Central memory CD4-positive, alpha-beta T cell (primary cell): ENCODE measurements around the gene FAM78A.
A peak's percentile ranks its signal among the peaks of the same experiment; 100 is the strongest.

Experiments
- DNase-seq: peaks from one replicate; pipeline ENCODE4 v3.0.0; 2022
- total RNA-seq, 3 experiments: gene quantifications; one replicate each; lab custom pipeline; 2026; lab: John Stamatoyannopoulos, UW

FAM78A gene
- total RNA-seq: 40.3 to 183 (median 139) reads per million in 3 experiments

DNA sequence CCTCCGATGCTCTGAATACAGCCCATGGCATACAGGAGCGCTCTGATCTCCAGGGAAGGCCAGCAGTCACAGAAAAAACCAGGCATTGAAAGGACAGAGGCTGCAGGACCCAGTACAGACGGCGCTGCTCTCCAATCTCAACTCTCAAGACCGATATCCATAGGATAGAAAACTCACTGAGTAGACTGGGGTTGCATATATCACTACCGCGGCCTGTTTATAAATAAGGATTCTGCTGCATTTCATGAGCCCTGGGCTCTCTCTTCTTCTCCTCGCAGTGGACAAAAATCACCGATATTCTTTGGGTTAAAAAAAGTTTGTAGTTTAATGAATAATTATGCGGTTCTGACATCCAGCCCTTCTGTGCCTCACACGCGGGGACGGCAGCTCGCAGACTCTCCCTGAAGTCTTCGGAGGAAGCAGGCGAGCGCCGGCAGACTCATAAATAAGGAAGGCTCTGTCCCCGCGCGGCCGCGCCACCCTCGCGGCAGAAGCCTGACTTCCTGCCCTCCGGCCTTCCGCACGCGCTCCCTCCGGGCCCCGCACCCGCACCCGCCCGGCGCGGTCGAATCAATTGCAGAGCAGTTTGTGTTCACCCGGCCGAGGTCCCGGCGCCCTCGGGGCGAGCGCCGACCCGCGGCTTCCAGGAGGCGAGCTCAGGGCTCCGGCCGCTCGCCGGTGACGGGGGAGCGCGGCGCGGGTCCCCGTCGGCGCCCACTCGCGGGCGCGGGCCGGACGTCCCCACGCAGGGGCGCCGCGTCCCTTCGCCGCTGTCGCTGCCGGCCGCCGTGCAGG, at the start of gene FAM78A:
Gene FAM78A (minus strand): TSS at position 417 of the 795 bp plus-strand sequence. CDS start 331 bp downstream, at position 86.
- peak; percentile 34 for DNase-seq

DNA sequence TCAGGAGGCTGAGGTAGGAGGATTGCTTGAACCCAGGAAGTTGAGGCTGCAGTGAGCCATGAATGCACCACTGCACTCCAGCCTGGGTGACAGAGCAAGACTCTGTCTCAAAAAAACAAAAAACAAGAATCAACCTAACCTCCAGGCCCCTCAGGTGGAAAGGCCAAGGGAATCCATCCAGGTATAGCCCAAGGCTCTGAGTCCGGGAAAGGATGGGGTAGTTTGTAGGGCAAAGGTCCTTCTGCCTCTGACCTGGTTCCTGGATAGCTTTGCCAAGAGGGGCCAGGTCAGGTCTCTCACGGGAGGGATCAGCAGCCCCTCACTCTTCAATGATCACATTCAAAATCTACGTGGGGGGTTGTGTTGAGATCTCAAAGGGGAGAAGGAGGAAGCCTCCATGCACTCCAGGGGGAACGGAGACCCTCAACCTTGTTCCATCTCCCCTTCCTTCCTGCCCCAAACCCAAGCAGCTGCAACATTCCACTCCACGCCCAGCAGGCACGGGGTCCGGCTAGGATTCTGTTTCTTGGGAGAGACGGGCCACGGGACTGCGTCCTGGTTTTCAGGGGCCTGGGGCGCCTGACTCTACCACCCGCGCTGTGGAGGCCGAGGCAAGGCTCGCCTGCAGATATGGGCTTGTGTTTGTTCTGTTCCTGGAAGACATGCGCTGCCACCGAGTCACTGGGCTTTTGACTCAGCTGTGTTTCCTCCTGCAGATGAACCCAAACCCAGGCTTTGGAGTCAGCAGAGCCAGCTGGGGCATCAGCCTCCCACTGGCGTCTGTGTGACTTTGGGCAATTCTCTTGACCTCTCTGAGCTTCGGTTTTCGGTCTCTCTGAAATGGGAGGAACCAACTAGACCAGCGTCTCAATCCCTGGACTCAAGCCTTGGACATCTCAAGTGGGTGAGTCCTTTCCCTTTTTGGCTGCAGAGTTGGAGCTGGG, 48.7 kb upstream of the FAM78A start:
- DNase-seq: no peak

DNA sequence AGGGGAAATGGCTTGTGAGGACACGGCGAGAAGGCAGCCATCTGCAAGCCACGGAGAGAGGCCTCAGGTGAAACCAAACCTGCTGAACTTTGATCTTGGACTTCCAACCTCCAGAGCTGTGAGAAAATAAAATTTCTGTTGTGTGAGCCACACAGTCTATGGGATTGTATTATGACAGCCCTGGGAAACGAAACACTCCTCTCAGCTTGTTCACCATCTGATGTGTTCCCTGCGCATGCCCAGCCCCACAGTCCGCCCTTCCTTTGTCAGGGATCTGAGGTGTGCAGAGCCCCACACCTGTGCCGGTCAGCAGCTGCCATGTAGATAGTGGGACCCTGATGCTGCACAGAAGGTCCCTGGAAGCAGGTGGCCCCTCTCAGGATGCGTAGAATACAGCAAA, 47.3 kb upstream of the FAM78A start:
- no peak for DNase-seq

DNA sequence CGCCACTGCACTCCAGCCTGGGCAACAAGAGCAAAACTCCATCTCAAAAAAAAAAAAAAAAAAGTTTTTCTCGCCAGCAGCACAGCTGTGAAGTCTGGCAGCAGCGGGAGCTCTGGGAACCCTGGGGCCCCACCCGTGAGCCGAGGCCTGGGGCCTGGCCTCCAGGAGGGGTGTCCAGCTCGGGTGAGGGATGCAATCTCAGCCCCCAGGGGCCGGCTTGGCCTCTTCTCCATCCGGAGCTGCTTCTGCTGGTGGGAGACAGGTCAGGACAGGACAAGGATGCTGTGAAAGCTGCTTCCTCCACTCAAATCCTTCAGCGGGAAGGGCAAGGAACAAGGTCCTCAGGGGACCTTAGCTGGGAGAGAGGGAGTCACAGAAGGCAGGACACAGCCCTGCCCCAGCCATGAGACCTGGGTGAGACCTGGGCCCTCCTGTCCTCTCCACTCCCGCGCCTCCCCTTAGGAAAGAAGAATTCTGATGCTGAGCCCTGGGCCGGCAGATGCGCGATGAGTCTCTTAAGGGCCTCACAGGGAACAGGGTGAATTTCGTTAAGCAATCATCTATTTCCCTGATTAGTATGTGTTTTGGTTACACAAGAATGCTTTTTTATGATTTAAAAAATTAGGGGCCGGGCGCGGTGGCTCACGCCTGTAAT, 43.8 kb upstream of the FAM78A start:
- no peak for DNase-seq

GRCh38 chr9:131319486-131319885, 43.2 kb upstream of the FAM78A start:
- no peak for DNase-seq

GRCh38 chr9:131318231-131319085, 42.1 kb upstream of the FAM78A start:
- DNase-seq: no peak

- DNase-seq: no peak
These were observed 36.8 kb upstream of the FAM78A start for GRCh38 chr9:131312822-131313770.

DNA sequence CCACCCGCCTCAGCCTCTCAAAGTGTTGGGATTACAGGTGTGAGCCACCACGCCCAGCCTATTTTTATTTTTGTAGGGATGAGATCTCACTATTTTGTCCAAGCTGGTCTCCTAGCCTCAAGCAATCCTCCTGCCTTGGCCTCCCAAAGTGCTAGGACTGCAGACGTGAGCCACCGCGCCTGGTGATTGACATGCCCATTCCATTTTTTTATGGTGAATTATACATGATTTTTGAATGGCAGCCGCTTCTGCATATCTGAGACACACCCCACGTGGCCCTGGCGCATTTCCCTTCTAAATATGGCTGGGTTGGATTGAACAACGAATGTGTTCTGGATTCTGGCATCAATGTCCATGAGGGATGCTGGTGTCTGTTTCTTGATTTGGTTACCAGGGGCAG, 35.9 kb upstream of the FAM78A start:
- DNase-seq: no peak

DNA sequence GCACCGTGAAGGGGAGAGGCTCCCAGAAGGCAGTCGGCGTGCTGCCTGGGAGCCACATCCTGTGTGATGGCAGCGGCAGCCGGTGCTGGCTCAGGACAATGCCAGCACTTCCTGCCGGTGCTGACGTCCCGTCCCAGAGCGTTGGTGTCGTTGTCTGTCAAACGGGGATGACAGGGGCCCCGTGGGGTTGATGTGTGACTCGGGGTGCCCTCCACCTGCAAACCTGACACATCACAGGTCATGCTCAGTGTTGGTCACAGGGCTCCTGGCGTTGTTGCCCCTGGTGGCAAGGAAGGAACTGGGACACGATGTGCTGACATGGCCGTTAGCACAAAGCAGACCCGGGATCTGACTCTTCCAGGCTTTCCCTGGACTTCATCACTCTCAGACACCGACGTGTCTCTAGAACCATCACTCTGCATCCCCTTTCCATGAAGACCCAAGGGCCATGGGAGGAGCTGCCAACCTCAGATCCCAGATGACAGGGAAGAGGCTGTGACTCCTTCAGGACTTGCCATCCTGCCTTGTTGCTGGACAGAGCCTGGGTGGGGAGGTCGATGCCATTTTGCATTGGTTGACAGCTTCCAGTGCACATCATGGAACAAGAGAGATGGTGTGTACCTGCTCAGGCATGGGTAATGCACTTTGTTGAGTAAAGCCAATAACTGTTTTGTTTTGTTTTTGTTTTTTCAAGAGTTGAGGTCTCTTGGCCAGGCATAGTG, 34.7 kb upstream of the FAM78A start:
- peak; percentile 76 for DNase-seq

GRCh38 chr9:131309530-131310276, 33.4 kb upstream of the FAM78A start:
- DNase-seq: no peak

GRCh38 chr9:131308906-131309529, 32.7 kb upstream of the FAM78A start:
- no peak for DNase-seq

DNA sequence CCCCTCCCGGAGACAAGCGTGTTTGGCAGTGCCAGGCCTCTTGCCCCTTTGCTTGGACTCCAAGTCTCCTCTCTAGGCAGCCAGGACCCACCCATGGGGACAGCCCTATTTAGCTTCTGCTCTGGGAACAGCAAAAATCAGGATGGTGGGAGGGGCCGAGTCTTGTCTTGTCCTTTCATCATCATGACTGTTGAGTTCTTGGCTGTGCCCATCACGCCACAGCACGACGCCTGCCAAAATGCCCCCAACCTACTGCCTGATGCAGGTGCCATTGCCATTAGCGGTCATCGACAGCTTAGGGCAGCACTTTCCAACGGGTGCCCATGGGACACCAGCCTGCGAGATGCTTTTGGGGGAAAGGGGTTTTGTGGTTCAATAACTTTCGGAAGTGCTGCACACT, 32.1 kb upstream of the FAM78A start:
- no peak for DNase-seq

DNA sequence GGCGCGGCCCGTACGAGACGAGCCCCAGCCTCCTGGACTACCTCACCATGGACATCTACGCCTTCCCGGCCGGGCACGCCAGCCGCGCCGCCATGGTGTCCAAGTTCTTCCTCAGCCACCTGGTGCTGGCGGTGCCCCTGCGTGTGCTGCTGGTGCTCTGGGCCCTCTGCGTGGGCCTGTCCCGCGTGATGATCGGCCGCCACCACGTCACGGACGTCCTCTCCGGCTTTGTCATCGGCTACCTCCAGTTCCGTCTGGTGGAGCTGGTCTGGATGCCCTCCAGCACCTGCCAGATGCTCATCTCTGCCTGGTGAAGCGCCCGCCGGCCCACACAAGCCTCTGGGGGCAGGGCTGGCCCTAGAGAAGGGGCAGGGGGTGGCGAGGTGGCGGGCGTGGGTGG, 31.7 kb upstream of the FAM78A start:
- no peak for DNase-seq

DNA sequence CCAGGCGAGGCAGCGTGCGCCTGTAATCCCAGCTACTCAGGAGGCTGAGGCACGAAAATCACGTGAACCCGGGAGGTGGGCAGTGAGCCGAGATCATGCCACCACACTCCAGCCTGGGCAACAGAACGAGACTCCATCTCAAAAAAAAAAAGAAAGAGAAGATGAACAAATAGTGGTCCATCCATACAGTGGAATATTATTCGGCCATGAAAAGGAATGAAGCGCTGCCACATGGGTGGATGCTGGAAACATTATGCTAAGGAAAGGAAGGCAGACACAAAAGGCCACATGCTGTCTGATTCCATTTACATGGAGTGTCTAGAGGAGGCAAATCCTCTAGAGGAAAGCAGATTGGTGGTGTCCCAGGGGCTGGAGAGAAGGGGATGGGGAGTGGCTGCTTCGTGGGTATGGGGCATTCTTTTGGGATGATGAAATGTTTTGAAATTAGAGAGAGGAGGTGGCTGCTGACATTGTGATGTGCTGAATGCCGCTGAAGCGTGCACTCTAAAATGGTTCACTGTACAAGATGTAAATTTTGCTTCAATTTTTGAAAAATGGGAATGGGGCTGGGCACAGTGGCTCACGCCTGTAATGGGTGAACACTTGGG, 30.2 kb upstream of the FAM78A start:
- no peak for DNase-seq

DNA sequence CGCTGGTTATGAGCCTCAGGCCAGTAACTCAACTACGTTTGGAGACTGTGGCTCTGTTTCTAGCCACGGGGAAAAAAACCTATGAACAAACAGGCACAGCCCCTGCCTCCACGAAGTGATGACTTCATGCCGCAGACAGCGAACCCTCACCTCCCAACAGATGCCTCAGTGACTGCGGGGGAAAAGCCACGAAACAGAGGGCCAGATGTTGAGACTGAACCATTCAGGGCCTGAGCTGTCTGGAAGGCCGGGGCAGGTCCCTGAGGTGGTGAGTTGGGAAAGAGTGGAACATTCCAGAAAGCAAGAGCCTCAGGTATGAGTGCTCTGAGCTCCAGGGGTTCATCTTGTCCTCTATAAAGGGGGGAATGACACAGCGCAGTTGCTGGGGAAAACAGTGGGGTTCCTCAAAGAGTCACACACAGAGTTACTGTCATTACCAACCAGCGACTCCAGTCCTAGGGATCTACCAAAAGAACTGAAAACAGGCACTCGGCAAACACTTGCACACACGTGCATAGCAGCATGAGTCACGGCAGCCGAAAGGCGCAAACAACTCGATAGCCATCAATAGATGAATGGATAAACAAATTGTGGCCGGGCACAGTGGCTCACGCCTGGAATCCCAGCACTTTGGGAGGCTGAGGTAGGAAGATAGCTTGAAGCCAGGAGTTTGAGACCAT, 28.5 kb upstream of the FAM78A start:
- no peak for DNase-seq

DNA sequence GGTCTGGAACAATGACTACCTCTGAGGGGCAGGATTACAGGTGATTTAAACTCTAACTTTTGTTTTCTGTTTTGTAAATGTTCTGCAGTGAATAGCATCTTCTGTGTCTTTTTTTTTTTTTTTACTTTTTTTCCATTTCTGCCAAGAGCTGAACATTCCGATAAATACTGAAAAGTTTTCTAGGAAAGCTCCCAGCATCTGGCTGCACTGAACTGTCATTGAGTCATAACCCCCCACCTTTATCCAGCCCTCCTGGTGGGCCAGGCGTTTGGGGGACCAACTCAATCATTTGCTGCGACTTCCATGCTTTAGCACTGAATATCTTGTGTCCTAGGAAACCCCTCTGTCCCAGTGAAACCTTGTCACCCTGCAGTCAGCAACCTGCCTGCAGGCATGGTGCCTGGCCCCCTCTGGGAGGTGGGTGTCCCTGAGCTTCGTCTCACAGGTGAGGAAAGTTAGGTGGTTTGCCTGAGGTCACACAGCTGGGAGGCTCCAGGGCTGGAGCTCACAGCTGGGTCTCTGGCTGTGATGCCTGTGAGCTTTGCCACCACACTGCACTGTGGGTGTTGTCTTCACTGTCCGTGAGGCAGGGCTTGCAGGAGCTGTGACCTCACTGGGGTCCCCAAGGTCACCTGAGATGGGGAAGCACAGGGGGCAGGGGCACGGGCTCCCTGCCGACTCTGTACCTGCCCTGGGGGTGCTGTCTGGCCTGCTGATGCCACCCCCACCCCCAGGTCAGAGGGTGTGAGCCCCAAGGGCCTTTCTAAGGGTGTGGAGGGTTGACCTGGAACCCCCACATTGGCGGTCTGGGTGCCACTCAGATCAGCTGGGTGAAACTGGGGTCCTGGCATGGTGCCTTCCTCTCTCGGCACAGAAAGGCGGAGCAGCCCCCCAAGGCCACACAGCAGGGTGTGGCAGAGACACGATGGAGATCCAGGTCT, 27.3 kb upstream of the FAM78A start:
- no peak for DNase-seq
